HuH-7.5 (cell line): Measurements from ENCODE around the gene SRSF11.
"Not testable (repeated sequence)": the region's sequence is repeated elsewhere in the genome, so short reads cannot be mapped to it uniquely, and the experiment has no call there.

Source experiments
- DNase-seq: peaks from one replicate; pipeline ENCODE4 v3.0.0; 2011; ENCODE audit warnings: low spot score

SRSF11 gene

GRCh38 chr1:70221238-70222121 lies at the start of gene SRSF11:
Gene SRSF11, plus strand, starts transcription at chr1:70221380. Its CDS starts 257 bp downstream, at chr1:70221637.
- peak; percentile 65 for DNase-seq

GRCh38 chr1:70171512-70171911 lies 49.7 kb upstream of the SRSF11 start:
- DNase-seq = no peak

- not testable (repeated sequence) for DNase-seq
Measured at GRCh38 chr1:70185181-70185580, 36.0 kb upstream of the SRSF11 start.

GRCh38 chr1:70188522-70188921 lies 32.7 kb upstream of the SRSF11 start:
- no peak for DNase-seq

GRCh38 chr1:70190180-70190579 lies 31.0 kb upstream of the SRSF11 start:
- no peak for DNase-seq

- DNase-seq = not testable (repeated sequence)
Measured at GRCh38 chr1:70192446-70192845, 28.7 kb upstream of the SRSF11 start.

- DNase-seq = no peak
Measured at GRCh38 chr1:70194601-70195000, 26.6 kb upstream of the SRSF11 start.

- DNase-seq = no peak
Measured at GRCh38 chr1:70195342-70195741, 25.8 kb upstream of the SRSF11 start.

GRCh38 chr1:70196333-70196732 lies 24.8 kb upstream of the SRSF11 start:
- DNase-seq = no peak

GRCh38 chr1:70200065-70200464 lies 21.1 kb upstream of the SRSF11 start:
- DNase-seq = no peak

- DNase-seq = no peak
Measured at GRCh38 chr1:70202173-70202758, 18.9 kb upstream of the SRSF11 start.

GRCh38 chr1:70204139-70204538 lies 17.0 kb upstream of the SRSF11 start:
- no peak for DNase-seq

- no peak for DNase-seq
Measured at GRCh38 chr1:70204600-70204999, 16.6 kb upstream of the SRSF11 start.

- DNase-seq = no peak
Measured at GRCh38 chr1:70205071-70205433, 16.1 kb upstream of the SRSF11 start.

- peak; percentile 54 for DNase-seq
Measured at GRCh38 chr1:70205434-70206118, 15.6 kb upstream of the SRSF11 start, which contains the start of gene LRRC40. Gene LRRC40, minus strand, starts transcription at chr1:70205579. Its CDS starts 39 bp downstream, at chr1:70205540.

- not testable (repeated sequence) for DNase-seq
Measured at GRCh38 chr1:70206833-70207232, 14.3 kb upstream of the SRSF11 start.

GRCh38 chr1:70207492-70207891 lies 13.7 kb upstream of the SRSF11 start:
- DNase-seq = no peak

- DNase-seq = no peak
Measured at GRCh38 chr1:70208292-70208691, 12.9 kb upstream of the SRSF11 start.

- no peak for DNase-seq
Measured at GRCh38 chr1:70210820-70211219, 10.4 kb upstream of the SRSF11 start.

GRCh38 chr1:70211541-70211940 lies 9.6 kb upstream of the SRSF11 start:
- DNase-seq = no peak

- DNase-seq = no peak
Measured at GRCh38 chr1:70220015-70220414, 1.2 kb upstream of the SRSF11 start.

- no peak for DNase-seq
Measured at GRCh38 chr1:70220517-70221237, 503 bp upstream of the SRSF11 start.
